Tibial nerve (tissue), 4 donors: ENCODE results near the gene AK9. TPM values are rescaled to one million over a fixed set of nuclear protein-coding genes. Genes with fewer than 3 reads are reported as not detected.
"Not testable (repeated sequence)": the region's sequence is repeated elsewhere in the genome, so short reads cannot be mapped to it uniquely, and the experiment has no call there.

ENCODE experiments used
- DNase-seq, 2 donors: peaks; one replicate each; pipeline ENCODE4 v3.0.0-alpha.2; 2019; ENCODE audit warnings: low spot score in 2 of 2
- H3K27ac ChIP-seq, 4 donors: fragments of 200-600 bp; sonication (generic) in 3 of 4; one replicate each; pipeline ENCODE4 v1.5.1; 2017 to 2019; ENCODE audit warnings: mild to moderate bottlenecking in 1 of 4
- H3K27me3 ChIP-seq, 2 donors: fragments of 200-600 bp; sonication (generic) in 1 of 2; one replicate each; pipeline versions ENCODE4 v1.5.1 to v1.6.0; 2017 to 2019
- H3K36me3 ChIP-seq, 3 donors: fragments of 200-600 bp; sonication (generic); one replicate each; pipeline ENCODE4 v1.5.1; 2018 to 2019
- H3K4me1 ChIP-seq, 4 donors: fragments of 200-600 bp; sonication (generic) in 3 of 4; one replicate each; pipeline ENCODE4 v1.5.1; 2017 to 2019
- H3K4me3 ChIP-seq, 4 donors: fragments of 200-600 bp; sonication (generic) in 3 of 4; one replicate each; pipeline ENCODE4 v1.5.1; 2017 to 2019; ENCODE audit warnings: mild to moderate bottlenecking in 1 of 4, moderate library complexity in 1 of 4
- H3K9me3 ChIP-seq, 4 donors: fragments of 200-600 bp; sonication (generic) in 3 of 4; one replicate each; pipeline ENCODE4 v1.5.1; 2017 to 2019
- EP300 ChIP-seq, 2 donors: sonication (generic); formaldehyde crosslinking; IDR thresholded peaks; one replicate each; pipeline ENCODE4 v1.6.1; 2017; ENCODE audit warnings: antibody characterized with exemption in 2 of 2, mild to moderate bottlenecking in 1 of 2
- POLR2A ChIP-seq, 2 donors: fragments of 450-650 bp; IDR thresholded peaks; one replicate each; pipeline ENCODE4 v1.6.1; 2017; ENCODE audit warnings: antibody characterized with exemption in 2 of 2, mild to moderate bottlenecking in 2 of 2, moderate library complexity in 2 of 2
- WGBS, 2 donors: methylation state at CpG; one replicate each; pipeline ENCODE4 v1.1.5; 2018; 5-methylcytosine and 5-hydroxymethylcytosine counted together
- total RNA-seq, 4 donors: library from RNA; depleted of rRNA; stranded (reverse); fragments of >200 nt; gene quantifications; one replicate each; pipeline ENCODE4 v1.1.0, GENCODE V29; 2016
- TF ChIP-seq, protein P1 (sequence below), 5 experiments: fragments of 200-600 bp in 3 of 5; fragments of 450-650 bp in 2 of 5; sonication (generic) in 3 of 5; IDR thresholded peaks; one replicate each; pipeline ENCODE4 v1.5.1; 2016 to 2019; ENCODE audit warnings: antibody characterized with exemption in 5 of 5, mild to moderate bottlenecking in 3 of 5, moderate library complexity in 2 of 5

The AK9 gene
- total RNA-seq, 4 donors from 2014 or later, result 8.1 to 19.8 (median 14.1) TPM

DNA sequence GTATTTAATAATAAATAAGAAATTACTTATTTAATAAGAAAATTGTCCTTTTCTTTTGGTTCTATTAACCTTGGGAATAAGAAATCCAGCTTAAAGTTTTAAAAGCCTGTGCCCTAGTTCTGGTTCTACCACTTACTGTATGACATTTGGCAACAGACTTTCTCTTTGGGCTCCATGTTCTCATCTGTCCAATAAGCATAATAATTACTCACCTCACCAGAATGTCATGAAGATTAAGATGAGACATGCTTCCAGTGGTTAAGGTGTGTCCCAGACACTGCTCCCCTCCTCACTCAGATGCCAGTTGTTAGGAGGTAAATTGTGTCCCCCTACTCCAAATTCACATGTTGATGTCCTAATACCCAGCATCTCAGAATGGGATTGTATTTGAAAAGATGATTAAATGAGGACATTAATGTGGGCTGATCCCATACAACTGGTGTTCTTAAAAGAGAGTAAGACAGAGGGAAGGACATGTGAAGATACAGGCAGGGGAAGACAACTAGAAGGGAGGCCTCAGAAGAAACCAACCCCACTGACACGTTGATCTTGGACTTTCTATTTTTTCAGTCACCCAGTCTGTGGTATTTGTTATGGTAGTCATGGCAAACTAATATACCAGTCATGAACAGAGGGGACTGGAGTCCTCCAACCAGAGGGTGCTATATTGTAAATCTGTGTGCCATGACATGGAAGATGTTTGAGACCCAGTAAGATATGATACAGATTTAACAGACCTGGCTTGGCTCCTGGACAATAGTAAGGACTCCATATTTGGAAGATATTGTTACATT lies 229.1 kb downstream of the AK9 start:
- TF ChIP-seq POLR2A (IDR thresholded peaks at IDR 0.05), result no peak
- TF ChIP-seq EP300 (IDR thresholded peaks at IDR 0.05), result no peak
- TF ChIP-seq, protein P1, sequence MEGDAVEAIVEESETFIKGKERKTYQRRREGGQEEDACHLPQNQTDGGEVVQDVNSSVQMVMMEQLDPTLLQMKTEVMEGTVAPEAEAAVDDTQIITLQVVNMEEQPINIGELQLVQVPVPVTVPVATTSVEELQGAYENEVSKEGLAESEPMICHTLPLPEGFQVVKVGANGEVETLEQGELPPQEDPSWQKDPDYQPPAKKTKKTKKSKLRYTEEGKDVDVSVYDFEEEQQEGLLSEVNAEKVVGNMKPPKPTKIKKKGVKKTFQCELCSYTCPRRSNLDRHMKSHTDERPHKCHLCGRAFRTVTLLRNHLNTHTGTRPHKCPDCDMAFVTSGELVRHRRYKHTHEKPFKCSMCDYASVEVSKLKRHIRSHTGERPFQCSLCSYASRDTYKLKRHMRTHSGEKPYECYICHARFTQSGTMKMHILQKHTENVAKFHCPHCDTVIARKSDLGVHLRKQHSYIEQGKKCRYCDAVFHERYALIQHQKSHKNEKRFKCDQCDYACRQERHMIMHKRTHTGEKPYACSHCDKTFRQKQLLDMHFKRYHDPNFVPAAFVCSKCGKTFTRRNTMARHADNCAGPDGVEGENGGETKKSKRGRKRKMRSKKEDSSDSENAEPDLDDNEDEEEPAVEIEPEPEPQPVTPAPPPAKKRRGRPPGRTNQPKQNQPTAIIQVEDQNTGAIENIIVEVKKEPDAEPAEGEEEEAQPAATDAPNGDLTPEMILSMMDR (IDR thresholded peaks at IDR 0.05), result no peak
- H3K9me3 ChIP-seq, result no peaks in the 10 kb centered on the region
- H3K4me1 ChIP-seq, result peaks cover 0 to 10% (median under 1%) of the 10 kb centered on the region in 4 donors
- no peaks in the 10 kb centered on the region for H3K27me3 ChIP-seq
- 71 to 91% methylated on average over 1 of the region's 1 CpG for WGBS, 2 donors
- peaks cover 0 to 53% (median 0%) of the 10 kb centered on the region in 3 donors for H3K36me3 ChIP-seq
- no peak overlapping the region for H3K4me3 ChIP-seq
- DNase-seq, result no peak
- no peak overlapping the region for H3K27ac ChIP-seq

DNA sequence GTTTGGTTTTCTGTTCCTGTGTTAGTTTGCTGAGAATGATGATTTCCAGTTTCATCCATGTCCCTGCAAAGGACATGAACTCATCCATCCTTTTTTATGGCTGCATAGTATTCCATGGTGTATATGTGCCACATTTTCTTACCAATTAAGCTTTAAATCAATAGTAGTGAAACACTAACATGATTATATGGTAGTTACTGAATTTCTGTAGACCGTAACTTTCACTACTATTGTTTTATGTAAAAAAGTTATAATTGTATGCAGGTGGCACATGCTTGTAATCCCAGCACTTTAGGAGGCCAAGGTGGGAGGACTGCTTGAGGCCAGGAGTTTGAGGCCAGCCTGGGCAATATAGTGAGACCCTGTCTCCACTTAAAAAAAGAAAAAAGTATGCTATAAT lies 229.8 kb downstream of the AK9 start:
- WGBS, 2 donors, result 100% methylated on average over 1 of the region's 1 CpG
- not testable (repeated sequence) for H3K4me3 ChIP-seq, DNase-seq, H3K9me3 ChIP-seq, H3K27me3 ChIP-seq, H3K27ac ChIP-seq
- Histone ChIP-seq H3K36me3 (peaks cover 0 to 48% (median 0%) of the 10 kb centered on the region in 3 donors), H3K4me1 (peaks cover 0 to 18% (median 4%) of the 10 kb centered on the region in 4 donors)

DNA sequence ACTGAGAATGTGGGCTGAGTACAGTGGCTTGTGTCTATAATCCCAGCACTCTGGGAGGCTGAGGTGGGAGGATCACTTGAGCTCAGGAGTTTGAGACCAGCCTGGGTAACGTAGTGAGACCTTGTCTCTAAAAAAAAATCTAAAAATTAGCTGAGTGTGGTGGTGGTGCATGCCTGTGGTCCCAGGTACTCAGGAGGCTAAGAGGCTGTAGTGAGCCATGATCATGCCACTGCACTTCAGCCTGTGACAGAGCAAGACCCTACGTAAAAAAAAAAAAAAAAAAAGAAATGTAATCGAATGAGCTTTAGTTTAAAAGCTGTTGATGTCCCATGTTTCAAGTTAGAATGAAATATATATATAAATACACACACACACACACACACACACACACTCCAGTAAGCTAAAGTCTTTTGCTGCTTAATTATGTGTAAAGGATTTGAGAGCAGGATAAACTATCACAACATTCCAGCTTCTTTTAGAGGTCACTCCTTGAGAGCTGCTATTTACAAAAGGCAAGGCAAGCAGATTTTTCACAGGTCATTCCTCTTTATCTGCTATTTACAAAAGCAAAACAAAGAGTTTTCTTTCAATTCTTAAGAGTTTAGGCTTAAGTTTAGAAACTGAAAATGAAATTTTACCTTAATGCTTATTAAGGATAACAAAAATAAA lies 230.7 kb downstream of the AK9 start:
- H3K9me3 ChIP-seq, result no peaks in the 10 kb centered on the region
- 78 to 85% methylated on average over 3 of the region's 3 CpGs for WGBS, 2 donors
- peak overlapping the region in 1 of 4 donors; percentile 34 for H3K27ac ChIP-seq
- H3K36me3 ChIP-seq, result peaks cover 0 to 39% (median 0%) of the 10 kb centered on the region in 3 donors
- DNase-seq, result no peak
- TF ChIP-seq EP300 (IDR thresholded peaks at IDR 0.05) (no peak), POLR2A (IDR thresholded peaks at IDR 0.05) (no peak)
- TF ChIP-seq, protein P1 (IDR thresholded peaks at IDR 0.05), result no peak
- no peaks in the 10 kb centered on the region for H3K27me3 ChIP-seq
- H3K4me1 ChIP-seq, result peaks cover 0 to 21% (median 4%) of the 10 kb centered on the region in 4 donors
- H3K4me3 ChIP-seq, result no peak overlapping the region

DNA sequence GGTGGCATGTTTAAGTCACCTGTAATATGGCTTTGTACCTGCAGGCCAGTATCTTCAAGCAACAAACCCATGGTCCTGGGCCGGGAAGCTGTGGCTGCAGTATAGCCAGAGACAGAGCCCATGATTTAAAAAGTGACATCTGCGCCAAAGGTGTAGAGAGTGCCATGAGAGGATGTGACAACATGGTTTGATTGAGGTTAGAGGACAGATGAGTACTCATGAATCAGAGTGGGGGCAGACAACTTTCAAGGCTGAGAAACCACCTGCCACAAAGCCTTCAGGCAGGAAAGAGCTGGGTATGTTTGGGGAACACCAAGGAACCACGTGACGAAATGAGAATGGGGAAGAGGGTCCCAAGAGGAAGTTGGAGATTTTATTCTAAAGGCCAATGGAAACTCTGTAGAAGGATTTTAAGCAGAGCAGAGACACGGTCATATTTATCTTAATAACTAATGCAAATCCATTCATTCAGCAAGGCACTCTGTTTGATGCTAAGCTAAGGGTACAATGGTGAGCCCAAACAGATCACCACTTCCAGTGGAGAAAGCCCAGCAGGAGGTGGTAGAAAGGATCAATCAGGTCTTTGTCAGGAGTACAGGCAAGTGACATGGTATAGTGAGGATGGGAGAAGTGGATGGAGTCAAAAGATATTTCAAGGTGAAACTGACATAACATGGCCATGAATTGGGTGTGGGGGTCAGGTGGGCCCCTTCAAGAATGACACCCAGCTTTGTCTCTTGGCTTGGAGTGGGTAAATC lies 232.0 kb downstream of the AK9 start:
- Histone ChIP-seq H3K27ac (peak overlapping the region in 3 of 4 donors; percentile 12 to 93 (median 19)), H3K9me3 (no peaks in the 10 kb centered on the region), H3K4me3 (no peak overlapping the region), H3K27me3 (no peaks in the 10 kb centered on the region), H3K4me1 (peaks cover 0 to 32% (median 10%) of the 10 kb centered on the region in 4 donors), H3K36me3 (peaks cover 0 to 27% (median 0%) of the 10 kb centered on the region in 3 donors)
- TF ChIP-seq POLR2A (IDR thresholded peaks at IDR 0.05), result no peak
- TF ChIP-seq, protein P1 (IDR thresholded peaks at IDR 0.05), result no peak
- no peak for TF ChIP-seq EP300 (IDR thresholded peaks at IDR 0.05)
- no peak for DNase-seq
- 75 to 81% methylated on average over 5 of the region's 5 CpGs for WGBS, 2 donors

DNA sequence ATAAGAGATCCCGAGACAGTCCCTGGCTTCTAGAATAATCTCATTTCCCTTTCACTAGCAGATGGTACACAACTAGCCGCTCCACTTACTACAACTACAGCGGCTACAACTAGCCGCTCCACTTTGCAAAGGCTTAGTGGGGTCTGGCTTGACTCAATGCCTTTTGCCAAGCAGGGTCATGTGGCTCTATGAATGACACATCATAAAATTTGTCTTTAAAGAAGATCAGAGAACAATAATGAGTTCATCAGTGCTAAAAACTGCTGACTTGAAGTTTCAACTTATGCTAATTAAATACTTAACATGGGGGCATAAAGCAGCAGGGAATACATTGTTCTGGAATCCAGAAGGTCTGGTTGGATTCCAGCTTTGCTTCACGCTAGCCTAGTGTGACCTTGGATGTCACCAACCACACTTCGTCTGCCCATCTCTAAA lies 233.4 kb downstream of the AK9 start:
- Histone ChIP-seq H3K4me1 (peaks cover 0 to 38% (median 16%) of the 10 kb centered on the region in 4 donors), H3K9me3 (no peaks in the 10 kb centered on the region), H3K27ac (peak overlapping the region in 3 of 4 donors; percentile 92 to 93 (median 93)), H3K27me3 (no peaks in the 10 kb centered on the region), H3K4me3 (no peak overlapping the region), H3K36me3 (peaks cover 0 to 25% (median 0%) of the 10 kb centered on the region in 3 donors)
- WGBS, 2 donors, result 51 to 65% methylated on average over 6 of the region's 6 CpGs
- no peak for DNase-seq
- TF ChIP-seq POLR2A (IDR thresholded peaks at IDR 0.05), result no peak
- TF ChIP-seq, protein P1 (IDR thresholded peaks at IDR 0.05), result no peak
- no peak for TF ChIP-seq EP300 (IDR thresholded peaks at IDR 0.05)
